Measurements from ENCODE around the gene PITPNM3. TPM values are rescaled to one million over a fixed set of nuclear protein-coding genes. Genes with fewer than 3 reads are reported as not detected.

The PITPNM3 gene
- total and polyA plus RNA-seq, 2 donors (not counting 1 experiment from before 2014, with no cell fraction given) = 0.99 to 1.1 TPM

DNA sequence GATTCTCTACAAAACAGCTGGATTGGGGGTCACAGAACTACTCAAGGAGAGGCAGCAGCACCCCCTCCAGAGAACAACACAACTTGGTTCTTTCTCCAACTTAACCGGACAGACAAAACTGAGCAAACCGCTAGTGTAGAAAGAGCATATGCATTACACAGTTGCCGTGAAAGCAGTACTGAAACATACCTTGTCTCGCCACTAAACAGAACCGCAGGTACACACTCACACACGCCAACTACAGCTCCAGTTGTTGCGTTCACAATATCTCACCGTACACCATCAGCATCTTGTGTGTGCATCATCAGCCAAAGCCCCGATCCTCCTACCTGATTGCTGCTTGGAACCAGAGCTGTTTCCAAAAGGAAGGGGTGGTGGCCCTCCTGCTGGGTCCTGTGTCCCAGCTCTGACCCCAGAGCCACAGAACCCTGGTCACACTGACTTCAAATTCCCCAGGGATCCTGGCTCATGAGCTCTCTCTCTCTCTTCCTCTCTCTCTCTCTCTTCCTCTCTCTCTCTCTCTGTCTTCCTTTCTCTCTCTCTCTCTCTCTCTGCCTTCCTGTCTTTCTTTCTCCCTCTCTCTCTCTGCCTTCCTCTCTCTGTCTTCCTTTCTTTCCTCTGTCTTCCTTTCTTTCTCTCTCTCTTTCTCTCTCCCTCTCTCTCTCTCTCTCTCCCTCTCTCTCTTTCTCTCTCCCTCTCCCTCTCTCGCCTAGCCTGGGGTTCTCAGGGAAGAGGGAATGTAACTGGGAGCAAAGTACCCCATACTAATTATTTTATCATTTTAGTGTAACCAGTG, 103.7 kb downstream of the PITPNM3 start:
- H3K4me1 ChIP-seq (ENCODE audit: control insufficient read depth, extremely low read depth, insufficient read depth, low read length) = peaks cover 9% of the 10 kb centered on the region
- no peak overlapping the region for H3K4me3 ChIP-seq (replicated peaks in 1 of 4; ENCODE audit: control extremely low read depth in 1 of 4, insufficient read depth in 1 of 4, low read depth in 3 of 4, low read length in 4 of 4)
- H3K27ac ChIP-seq (ENCODE audit: insufficient read depth, low read length) = no peak overlapping the region
- TF ChIP-seq EZH2 (IDR thresholded peaks at IDR 0.05; ENCODE audit: low read length, missing control alignments) = no peak
- TF ChIP-seq, protein P1, sequence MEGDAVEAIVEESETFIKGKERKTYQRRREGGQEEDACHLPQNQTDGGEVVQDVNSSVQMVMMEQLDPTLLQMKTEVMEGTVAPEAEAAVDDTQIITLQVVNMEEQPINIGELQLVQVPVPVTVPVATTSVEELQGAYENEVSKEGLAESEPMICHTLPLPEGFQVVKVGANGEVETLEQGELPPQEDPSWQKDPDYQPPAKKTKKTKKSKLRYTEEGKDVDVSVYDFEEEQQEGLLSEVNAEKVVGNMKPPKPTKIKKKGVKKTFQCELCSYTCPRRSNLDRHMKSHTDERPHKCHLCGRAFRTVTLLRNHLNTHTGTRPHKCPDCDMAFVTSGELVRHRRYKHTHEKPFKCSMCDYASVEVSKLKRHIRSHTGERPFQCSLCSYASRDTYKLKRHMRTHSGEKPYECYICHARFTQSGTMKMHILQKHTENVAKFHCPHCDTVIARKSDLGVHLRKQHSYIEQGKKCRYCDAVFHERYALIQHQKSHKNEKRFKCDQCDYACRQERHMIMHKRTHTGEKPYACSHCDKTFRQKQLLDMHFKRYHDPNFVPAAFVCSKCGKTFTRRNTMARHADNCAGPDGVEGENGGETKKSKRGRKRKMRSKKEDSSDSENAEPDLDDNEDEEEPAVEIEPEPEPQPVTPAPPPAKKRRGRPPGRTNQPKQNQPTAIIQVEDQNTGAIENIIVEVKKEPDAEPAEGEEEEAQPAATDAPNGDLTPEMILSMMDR (conservative IDR thresholded peaks at IDR 0.05 in 1 of 2, IDR thresholded peaks at IDR 0.05 in 1 of 2; ENCODE audit: low read depth in 1 of 2, low read length in 2 of 2) = no peak
- peaks cover 3% of the 10 kb centered on the region for H3K27me3 ChIP-seq (ENCODE audit: control insufficient read depth, insufficient read depth, low read length)
- peaks cover 3% of the 10 kb centered on the region for H3K36me3 ChIP-seq (ENCODE audit: control insufficient read depth, insufficient read depth, low read length)
- H3K4me2 ChIP-seq (ENCODE audit: extremely low read depth, insufficient read depth, low read length) = no peak overlapping the region
- H2AFZ ChIP-seq (ENCODE audit: low read length) = no peak overlapping the region
- H3K79me2 ChIP-seq (ENCODE audit: control insufficient read depth, insufficient read depth, low read length) = no peaks in the 10 kb centered on the region
- no peaks in the 10 kb centered on the region for H4K20me1 ChIP-seq (ENCODE audit: control insufficient read depth, extremely low read depth, insufficient read depth, low read length)
- no peak for DNase-seq (ENCODE audit: low read depth in 2 of 2)
- H3K9ac ChIP-seq (ENCODE audit: insufficient read depth, low read length) = no peak overlapping the region
- H3K9me3 ChIP-seq (ENCODE audit: control insufficient read depth, insufficient read depth, low read depth, low read length) = no peaks in the 10 kb centered on the region

DNA sequence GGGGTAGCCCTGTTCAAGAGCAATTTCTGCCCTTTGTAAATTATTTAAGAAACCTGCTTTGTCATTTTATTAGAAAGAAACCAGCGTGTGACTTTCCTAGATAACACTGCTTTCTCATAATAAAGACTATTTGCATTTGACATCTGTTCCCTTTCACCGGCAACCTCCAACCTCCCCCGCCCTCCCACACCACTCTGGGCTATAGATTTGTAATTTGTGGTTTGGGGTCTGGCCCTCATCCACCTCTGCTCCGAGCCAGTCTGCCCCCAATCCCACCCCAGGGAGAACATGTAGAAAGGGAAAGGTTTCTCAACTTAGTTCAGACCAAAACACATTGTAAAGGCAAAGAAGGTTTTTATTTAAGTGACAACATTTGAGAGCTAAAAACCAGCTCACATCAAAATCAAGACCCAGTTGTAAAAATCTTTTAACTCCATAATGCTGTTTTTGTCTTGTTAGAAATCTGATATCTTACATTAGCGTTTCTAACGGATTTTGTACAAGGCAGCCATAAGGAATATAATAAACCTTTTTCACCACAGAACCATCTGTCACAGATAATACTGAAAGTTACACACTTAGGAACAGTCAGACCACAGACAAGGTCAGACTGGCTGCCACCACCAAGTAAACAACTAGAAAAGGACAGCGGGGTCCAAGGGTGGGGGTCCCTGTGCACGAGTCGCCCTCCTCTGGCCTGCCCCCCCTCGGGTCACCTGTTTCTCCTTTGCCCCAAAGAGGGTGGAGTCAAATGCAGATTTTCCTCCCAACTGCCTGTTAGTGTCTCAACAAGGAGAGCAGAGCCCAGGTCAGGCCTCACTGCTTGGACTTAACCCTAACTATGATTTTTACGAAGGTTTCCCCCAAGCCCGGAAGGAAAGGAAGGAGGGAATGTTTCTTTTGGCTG, 105.2 kb downstream of the PITPNM3 start:
- no peak for TF ChIP-seq EZH2 (IDR thresholded peaks at IDR 0.05; ENCODE audit: low read length, missing control alignments)
- TF ChIP-seq, protein P1 (conservative IDR thresholded peaks at IDR 0.05 in 1 of 2, IDR thresholded peaks at IDR 0.05 in 1 of 2; ENCODE audit: low read depth in 1 of 2, low read length in 2 of 2) = no peak
- Histone ChIP-seq H3K9ac (ENCODE audit: insufficient read depth, low read length) (no peak overlapping the region), H3K4me1 (ENCODE audit: control insufficient read depth, extremely low read depth, insufficient read depth, low read length) (no peaks in the 10 kb centered on the region), H3K27ac (ENCODE audit: insufficient read depth, low read length) (no peak overlapping the region), H3K79me2 (ENCODE audit: control insufficient read depth, insufficient read depth, low read length) (no peaks in the 10 kb centered on the region), H4K20me1 (ENCODE audit: control insufficient read depth, extremely low read depth, insufficient read depth, low read length) (no peaks in the 10 kb centered on the region), H3K9me3 (ENCODE audit: control insufficient read depth, insufficient read depth, low read depth, low read length) (no peaks in the 10 kb centered on the region), H3K4me2 (ENCODE audit: extremely low read depth, insufficient read depth, low read length) (no peak overlapping the region), H3K36me3 (ENCODE audit: control insufficient read depth, insufficient read depth, low read length) (peaks cover 3% of the 10 kb centered on the region), H2AFZ (ENCODE audit: low read length) (no peak overlapping the region), H3K4me3 (replicated peaks in 1 of 4; ENCODE audit: control extremely low read depth in 1 of 4, insufficient read depth in 1 of 4, low read depth in 3 of 4, low read length in 4 of 4) (no peak overlapping the region), H3K27me3 (ENCODE audit: control insufficient read depth, insufficient read depth, low read length) (peaks cover 3% of the 10 kb centered on the region)
- DNase-seq (ENCODE audit: low read depth in 2 of 2) = peak in 1 of 2 donors; percentile 53

DNA sequence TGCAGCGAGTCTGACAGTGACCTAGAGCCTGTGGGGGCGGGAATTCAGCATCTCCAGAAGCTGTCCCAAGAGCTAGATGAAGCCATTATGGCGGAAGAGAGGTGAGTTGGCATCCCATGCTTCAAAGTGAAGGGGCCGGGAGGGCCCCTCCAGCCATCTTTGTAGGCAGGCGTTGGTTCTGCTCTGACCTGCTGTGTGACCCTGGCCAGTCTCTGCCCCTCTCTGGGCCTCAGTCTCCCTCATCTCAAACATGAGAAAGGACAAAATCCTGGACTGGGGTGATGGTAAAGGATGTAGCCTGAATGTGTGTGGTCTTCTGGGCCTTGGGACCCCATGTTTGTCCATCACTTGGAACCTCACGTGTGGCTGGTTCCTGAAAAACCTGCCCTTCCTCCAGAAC, 107.0 kb downstream of the PITPNM3 start:
- TF ChIP-seq, protein P1 (conservative IDR thresholded peaks at IDR 0.05 in 1 of 2, IDR thresholded peaks at IDR 0.05 in 1 of 2; ENCODE audit: low read depth in 1 of 2, low read length in 2 of 2) = no peak
- no peak for TF ChIP-seq EZH2 (IDR thresholded peaks at IDR 0.05; ENCODE audit: low read length, missing control alignments)
- no peak overlapping the region for H3K4me3 ChIP-seq (replicated peaks in 1 of 4; ENCODE audit: control extremely low read depth in 1 of 4, insufficient read depth in 1 of 4, low read depth in 3 of 4, low read length in 4 of 4)

More for the DNA sequence above, 107.0 kb downstream of the PITPNM3 start:
- Histone ChIP-seq H4K20me1 (ENCODE audit: control insufficient read depth, extremely low read depth, insufficient read depth, low read length) (no peaks in the 10 kb centered on the region), H3K27me3 (ENCODE audit: control insufficient read depth, insufficient read depth, low read length) (no peaks in the 10 kb centered on the region), H3K4me1 (ENCODE audit: control insufficient read depth, extremely low read depth, insufficient read depth, low read length) (peaks cover 9% of the 10 kb centered on the region), H3K4me2 (ENCODE audit: extremely low read depth, insufficient read depth, low read length) (no peak overlapping the region), H3K9me3 (ENCODE audit: control insufficient read depth, insufficient read depth, low read depth, low read length) (no peaks in the 10 kb centered on the region), H3K27ac (ENCODE audit: insufficient read depth, low read length) (no peak overlapping the region), H3K9ac (ENCODE audit: insufficient read depth, low read length) (no peak overlapping the region), H2AFZ (ENCODE audit: low read length) (no peak overlapping the region), H3K36me3 (ENCODE audit: control insufficient read depth, insufficient read depth, low read length) (peaks cover 3% of the 10 kb centered on the region), H3K79me2 (ENCODE audit: control insufficient read depth, insufficient read depth, low read length) (no peaks in the 10 kb centered on the region)
- DNase-seq (ENCODE audit: low read depth in 2 of 2) = no peak

All from fibroblast of lung (primary cell).